ENCODE data around the gene HSPB8.

- TF ChIP-seq EZH2 (IDR thresholded peaks at IDR 0.05) (no peak), POLR2AphosphoS5 (IDR thresholded peaks at IDR 0.05; ENCODE audit: borderline replicate concordance, low read depth, low read length) (no peak)
These were observed 29.9 kb downstream of the HSPB8 start for GRCh38 chr12:119208626-119209061.
